ENCODE results near the gene GP1BA. TPM values are rescaled to one million over a fixed set of nuclear protein-coding genes. Genes with fewer than 3 reads are reported as not detected.

The GP1BA gene
- total and polyA plus RNA-seq, 2 of the 8 experiments (the other 6 are each of a cell fraction or from before 2014, with no cell fraction given): not detected

DNA sequence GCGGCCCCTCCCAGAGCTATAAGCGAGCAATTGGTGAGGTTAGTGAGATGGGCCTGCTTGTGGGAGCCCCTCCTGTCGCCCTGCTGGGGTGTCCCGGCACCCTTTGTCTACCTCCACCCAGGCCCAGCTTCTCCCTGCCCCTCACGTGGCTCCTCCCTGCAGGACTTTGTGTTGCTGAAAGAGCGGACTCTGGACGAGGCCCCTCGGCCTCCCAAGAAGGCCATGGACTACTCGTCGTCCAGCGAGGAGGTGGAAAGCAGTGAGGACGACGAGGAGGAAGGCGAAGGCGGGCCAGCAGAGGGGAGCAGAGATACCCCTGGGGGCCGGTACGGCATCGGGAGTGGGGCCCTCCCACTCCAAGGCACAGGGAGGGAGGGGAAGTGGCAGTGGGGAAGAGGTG, 38.8 kb upstream of the GP1BA start:
- Histone ChIP-seq H2AFZ (ENCODE audit: low read length) (no peak overlapping the region), H3K4me1 (replicated peaks in 1 of 4; ENCODE audit: control insufficient read depth in 3 of 4, insufficient read depth in 4 of 4, low read length in 3 of 4) (no peaks in the 10 kb centered on the region; a peak in 1 of 7 replicates), H4K91ac (replicated peaks; ENCODE audit: insufficient read length, low read length) (no peak overlapping the region), H3K4me3 (ENCODE audit: extremely low read depth in 1 of 4, insufficient read depth in 2 of 4, low read depth in 3 of 4, low read length in 4 of 4) (no peak overlapping the region), H3K23me2 (ENCODE audit: low read depth, low read length) (no peaks in the 10 kb centered on the region), H2BK12ac (ENCODE audit: low read depth, low read length) (no peak overlapping the region), H4K8ac (ENCODE audit: extremely low read depth, insufficient read depth, low read length) (no peak overlapping the region; the same call in 1 of the 2 replicates), H3K56ac (replicated peaks; ENCODE audit: insufficient read length, low read depth, low read length) (no peak overlapping the region), H4K5ac (ENCODE audit: insufficient read length, low read depth, low read length) (no peak overlapping the region), H2BK15ac (ENCODE audit: low read length) (no peak overlapping the region), H3K4ac (replicated peaks; ENCODE audit: insufficient read length, low read depth, low read length) (no peak overlapping the region), H3K79me2 (ENCODE audit: control insufficient read depth in 1 of 2, insufficient read depth in 2 of 2, low read length in 2 of 2) (no peaks in the 10 kb centered on the region), H2BK120ac (replicated peaks; ENCODE audit: low read depth, low read length) (no peak overlapping the region), H3K4me2 (ENCODE audit: insufficient read depth in 1 of 2, low read depth in 2 of 2, low read length in 2 of 2) (no peak overlapping the region), H2AK5ac (ENCODE audit: low read depth, low read length) (no peak overlapping the region), H3K9me3 (ENCODE audit: insufficient read depth in 2 of 2, low read depth in 1 of 2, low read length in 1 of 2) (no peaks in the 10 kb centered on the region), H3K18ac (ENCODE audit: extremely low read depth, low read length) (no peak overlapping the region), H2BK20ac (ENCODE audit: low read length) (no peak overlapping the region), H3K14ac (ENCODE audit: insufficient read length) (no peak overlapping the region), H3K23ac (ENCODE audit: insufficient read length) (no peak overlapping the region), H3K27me3 (replicated peaks in 1 of 4; ENCODE audit: control insufficient read depth in 3 of 4, extremely low read depth in 1 of 4, insufficient read depth in 3 of 4, low read length in 3 of 4) (no peaks in the 10 kb centered on the region), H3K9ac (replicated peaks in 1 of 4; ENCODE audit: extremely low read depth in 1 of 4, low read depth in 3 of 4, low read length in 3 of 4) (no peak overlapping the region), H4K20me1 (replicated peaks in 1 of 2; ENCODE audit: control insufficient read depth in 1 of 2, insufficient read depth in 2 of 2, low read length in 2 of 2) (peaks cover 0 to 10% of the 10 kb centered on the region in 2 experiments), H3K36me3 (ENCODE audit: control insufficient read depth in 2 of 4, insufficient read depth in 4 of 4, low read length in 3 of 4) (peaks cover 11 to 38% (median 34%) of the 10 kb centered on the region in 4 experiments), H2BK5ac (ENCODE audit: low read depth, low read length) (no peak overlapping the region), H3K79me1 (ENCODE audit: low read depth, low read length) (no peaks in the 10 kb centered on the region; the same call in 1 of the 2 replicates), H3K27ac (ENCODE audit: low read depth, low read length) (no peak overlapping the region)
- FAIRE-seq (no peak), DNase-seq (ENCODE audit: low read depth in 1 of 2, low spot score in 2 of 2) (no peak)
- POLR2A ChIA-PET (ENCODE audit: partially characterized antibody): interaction anchor here (0.7 kb wide), 1 partner anchor 195 kb away, joined by 3 read pairs; no protein-coding TSS in a partner anchor
- CTCF ChIA-PET (ENCODE audit: partially characterized antibody): interaction anchor here (1.8 kb wide), 1 partner anchor 9 kb away, joined by 5 read pairs; the partner anchor contains the start of gene CHRNE
- TF ChIP-seq EP300 (IDR thresholded peaks at IDR 0.05; ENCODE audit: borderline replicate concordance in 1 of 2, low read depth in 2 of 2, low read length in 2 of 2): no peak
- TF ChIP-seq, protein P1, sequence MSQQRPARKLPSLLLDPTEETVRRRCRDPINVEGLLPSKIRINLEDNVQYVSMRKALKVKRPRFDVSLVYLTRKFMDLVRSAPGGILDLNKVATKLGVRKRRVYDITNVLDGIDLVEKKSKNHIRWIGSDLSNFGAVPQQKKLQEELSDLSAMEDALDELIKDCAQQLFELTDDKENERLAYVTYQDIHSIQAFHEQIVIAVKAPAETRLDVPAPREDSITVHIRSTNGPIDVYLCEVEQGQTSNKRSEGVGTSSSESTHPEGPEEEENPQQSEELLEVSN (IDR thresholded peaks at IDR 0.05): no peak
- WGBS, 2 experiments (ENCODE audit: extremely low coverage in 1 of 2, insufficient coverage in 1 of 2, insufficient read length in 1 of 2, insufficient replicate concordance in 2 of 2, low coverage in 1 of 2, low lambda C conversion rate in 2 of 2, missing lambda C conversion rate in 1 of 2): 95% methylated on average over 18 of the region's 18 CpGs; no CpG with 5 or more reads in 1 of the 2 experiments
